Measurements from ENCODE around the gene FTSJ3. TPM values are rescaled to one million over a fixed set of nuclear protein-coding genes. Genes with fewer than 3 reads are reported as not detected.
"Not testable (repeated sequence)": the region's sequence is repeated elsewhere in the genome, so short reads cannot be mapped to it uniquely, and the experiment has no call there.

The FTSJ3 gene
- total RNA-seq, 1 donor from 2014 or later, result 29.9 TPM

DNA sequence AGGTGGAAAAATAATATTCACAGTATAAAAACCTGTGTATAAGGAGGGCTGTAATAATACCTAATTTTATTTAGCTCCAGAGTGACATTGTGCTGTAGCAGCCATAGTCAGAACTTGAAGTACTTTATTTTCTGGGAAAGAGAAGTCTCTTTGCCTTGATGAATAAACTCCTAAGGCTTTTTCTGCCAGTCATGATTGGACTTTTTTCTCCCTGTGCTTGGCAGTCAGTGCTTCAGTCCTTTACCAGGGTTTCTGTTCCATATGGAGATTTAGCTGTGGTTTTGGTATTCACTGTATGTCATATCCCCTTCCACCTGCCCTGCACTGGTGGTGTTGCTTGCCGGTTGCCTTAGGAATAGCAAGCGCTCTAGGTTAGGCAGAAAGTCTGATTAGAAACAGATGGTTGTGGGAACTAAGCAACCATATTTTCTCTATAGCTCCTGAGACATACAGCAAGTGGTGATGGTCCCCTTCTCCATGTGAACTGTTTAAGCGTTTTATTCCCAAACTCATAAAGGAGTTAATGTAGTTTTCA lies 28.8 kb downstream of the FTSJ3 start:
- intact Hi-C loops (cut with DNase I), result no loop called here
- DNase-seq (ENCODE audit: low spot score), result no peak

GRCh38 chr17:63796375-63796774 lies 31.1 kb downstream of the FTSJ3 start:
- DNase-seq (ENCODE audit: low spot score); intact Hi-C loops (cut with DNase I): not testable (repeated sequence)

DNA sequence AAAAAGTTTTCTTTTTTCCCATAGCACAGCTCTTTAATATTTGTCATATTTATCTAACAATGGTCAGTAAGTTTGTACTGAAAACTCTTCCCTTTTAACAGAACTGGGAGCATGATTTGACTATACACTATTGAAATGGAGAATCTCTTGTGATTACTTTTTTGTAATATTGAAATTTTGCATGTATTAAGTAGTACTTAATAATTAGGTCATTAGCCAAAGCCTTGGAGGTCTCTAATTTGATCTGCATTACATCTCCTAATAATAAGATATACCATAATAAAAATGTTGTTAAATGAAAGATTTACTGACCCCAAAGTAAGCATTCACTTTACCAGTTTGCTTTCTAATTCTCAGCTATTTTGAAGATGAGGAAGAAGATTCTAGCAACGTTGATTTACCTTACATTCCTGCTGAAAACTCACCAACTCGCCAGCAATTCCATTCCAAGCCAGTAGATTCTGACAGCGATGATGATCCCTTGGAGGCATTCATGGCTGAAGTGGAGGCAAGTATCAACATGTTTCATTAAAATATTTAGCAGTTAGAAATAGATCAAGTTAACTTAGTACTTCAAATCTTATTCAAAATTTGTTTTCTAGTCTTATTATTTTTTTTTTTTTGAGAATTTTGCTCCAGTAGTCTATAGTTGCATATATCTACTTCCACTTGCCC lies 35.3 kb downstream of the FTSJ3 start:
- intact Hi-C loops (cut with DNase I), result no loop called here
- no peak for DNase-seq (ENCODE audit: low spot score)

DNA sequence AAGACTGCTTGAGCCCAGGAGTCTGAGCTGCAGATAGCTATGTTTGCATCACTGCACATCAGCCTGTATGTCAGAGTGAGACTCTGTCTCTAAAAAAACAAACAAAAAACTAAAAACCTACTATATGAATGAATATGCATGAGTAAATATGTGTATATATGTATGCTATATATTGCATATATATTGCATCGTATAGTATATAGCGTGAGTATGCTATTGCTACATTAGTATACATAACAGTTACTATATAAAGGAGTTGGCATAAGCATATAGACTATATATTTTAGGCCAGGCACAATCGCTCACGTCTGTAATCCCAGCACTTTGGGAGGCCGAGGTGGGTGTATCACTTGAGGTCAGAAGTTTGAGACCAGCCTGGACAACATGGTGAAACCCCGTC lies 37.4 kb downstream of the FTSJ3 start:
- DNase-seq (ENCODE audit: low spot score), result no peak
- intact Hi-C loops (cut with DNase I), result no loop called here

DNA sequence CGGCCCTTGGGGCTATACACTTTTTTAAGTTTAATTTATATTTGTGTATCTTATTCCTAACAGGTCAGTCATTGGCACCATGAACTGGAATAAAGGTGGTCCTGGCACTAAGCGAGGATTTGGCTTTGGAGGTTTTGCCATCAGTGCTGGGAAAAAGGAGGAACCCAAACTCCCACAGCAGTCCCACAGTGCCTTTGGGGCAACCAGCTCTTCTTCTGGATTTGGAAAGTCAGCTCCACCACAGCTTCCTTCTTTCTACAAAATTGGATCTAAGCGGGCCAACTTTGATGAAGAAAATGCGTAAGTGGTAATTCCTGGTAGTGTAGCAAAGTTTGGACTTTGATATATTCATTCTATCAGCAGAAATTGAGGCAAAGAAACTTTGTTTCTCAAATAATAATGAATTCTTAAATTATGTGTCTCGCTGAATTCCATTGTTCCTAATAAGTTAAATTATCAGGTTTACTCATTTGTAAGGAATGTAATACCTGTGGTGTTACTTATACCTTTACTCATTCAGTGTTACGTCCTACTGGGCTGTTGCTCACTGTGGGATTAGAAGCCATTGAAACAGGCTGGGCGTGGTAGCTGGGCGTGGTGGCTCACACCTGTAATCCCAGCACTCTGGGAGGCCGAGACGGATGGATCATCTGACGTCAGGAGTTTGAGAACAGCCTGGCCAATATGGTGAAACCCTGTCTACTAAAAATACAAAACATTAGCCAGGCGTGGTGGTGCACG lies 40.3 kb downstream of the FTSJ3 start:
- DNase-seq (ENCODE audit: low spot score), result no peak
- intact Hi-C loops (cut with DNase I), result no loop called here

GRCh38 chr17:63786117-63786516 lies 41.3 kb downstream of the FTSJ3 start:
- intact Hi-C loops (cut with DNase I), result no loop called here
- DNase-seq (ENCODE audit: low spot score), result no peak

DNA sequence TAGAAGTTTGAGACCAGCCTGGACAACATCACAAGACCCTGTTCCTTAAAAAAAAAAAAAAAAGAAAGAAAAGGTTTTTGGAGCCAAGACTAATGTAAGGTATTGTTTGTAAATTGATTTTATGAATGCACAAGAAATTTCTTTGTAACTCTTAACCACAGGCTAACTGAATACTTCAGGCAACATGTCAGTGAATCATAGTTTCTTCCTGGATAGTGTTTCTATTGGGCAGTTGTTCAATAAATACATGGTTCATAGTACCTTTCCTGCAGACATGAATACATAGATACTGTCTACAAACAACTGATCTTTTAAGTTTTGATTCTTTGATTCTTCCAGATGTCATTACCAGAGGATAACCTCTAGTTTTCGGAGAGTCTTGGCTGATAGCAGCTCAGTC lies 41.9 kb downstream of the FTSJ3 start:
- DNase-seq (ENCODE audit: low spot score), result no peak
- intact Hi-C loops (cut with DNase I), result no loop called here

DNA sequence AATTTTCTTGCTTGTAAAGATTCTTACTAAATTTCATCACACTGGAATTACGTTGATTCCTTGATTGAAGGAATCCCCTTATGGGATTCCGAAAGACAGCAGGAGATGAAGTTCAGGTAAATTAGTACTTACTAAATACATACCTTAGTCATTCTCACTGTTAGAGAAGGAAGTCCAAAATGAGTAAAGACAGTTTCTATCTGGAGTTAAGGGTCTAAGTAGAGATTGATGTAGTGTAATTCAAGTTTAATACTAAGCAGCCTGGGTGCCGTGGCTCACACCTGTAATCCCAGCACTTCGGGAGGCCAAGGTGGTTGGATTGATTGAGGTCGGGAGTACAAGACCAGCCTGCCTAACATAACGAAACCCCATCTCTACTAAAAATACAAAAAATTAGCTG lies 43.9 kb downstream of the FTSJ3 start:
- no peak for DNase-seq (ENCODE audit: low spot score)
- intact Hi-C loops (cut with DNase I), result no loop called here

GRCh38 chr17:63780928-63781327 lies 46.5 kb downstream of the FTSJ3 start:
- no peak for DNase-seq (ENCODE audit: low spot score)

GRCh38 chr17:63780507-63780906 lies 47.0 kb downstream of the FTSJ3 start:
- DNase-seq (ENCODE audit: low spot score), result no peak
- intact Hi-C loops (cut with DNase I), result no loop called here

More at GRCh38 chr17:63780928-63781327, 46.5 kb downstream of the FTSJ3 start:
- intact Hi-C loops (cut with DNase I), result no loop called here

DNA sequence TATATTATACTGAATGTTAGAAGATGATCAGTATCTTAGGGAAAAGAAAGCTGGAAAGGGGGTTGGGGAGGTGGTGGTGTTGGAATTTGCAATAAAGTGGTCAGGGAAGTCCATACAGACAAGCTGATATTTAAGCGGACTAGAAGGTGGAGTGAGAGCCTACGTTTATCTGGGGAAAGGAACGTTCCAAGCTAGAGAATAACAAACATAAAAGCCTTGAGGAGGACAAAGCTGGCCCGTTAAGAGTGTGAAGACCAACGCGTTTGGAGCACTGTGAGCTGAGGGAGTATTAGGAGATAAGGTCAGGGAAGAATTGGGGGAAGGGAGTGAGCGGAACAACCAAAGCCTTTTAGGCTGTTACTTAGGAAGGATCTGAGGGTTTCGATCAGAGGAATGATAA lies 52.0 kb downstream of the FTSJ3 start:
- intact Hi-C loops (cut with DNase I), result loop anchor here (2.0 kb wide), 1 partner anchor 51 kb away; the partner anchor contains the start of genes FTSJ3 and PSMC5
- no peak for DNase-seq (ENCODE audit: low spot score)

DNA sequence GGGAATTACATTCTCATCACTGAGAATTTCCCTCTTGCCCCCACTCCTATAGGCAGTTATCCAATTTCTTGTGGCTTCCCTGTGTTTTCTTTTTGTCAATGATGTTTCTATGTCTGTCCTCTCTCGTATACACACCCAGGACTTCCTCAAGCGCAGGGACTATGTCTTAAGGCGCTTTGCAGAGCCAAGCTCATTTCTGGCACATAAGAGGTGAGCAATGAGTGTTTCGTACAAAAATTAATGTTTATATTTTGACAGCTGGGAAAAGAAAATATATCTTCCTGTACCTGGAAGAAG lies 52.5 kb downstream of the FTSJ3 start:
- intact Hi-C loops (cut with DNase I), result loop anchor here (2.0 to 5.0 kb wide), 2 partner anchors 52 to 153 kb away; partner anchors contain the start of genes FTSJ3, MAP3K3 and PSMC5
- DNase-seq (ENCODE audit: low spot score), result no peak

- peak; percentile 96 for DNase-seq (ENCODE audit: low spot score)
- intact Hi-C loops (cut with DNase I), result loop anchor here (2.0 to 5.0 kb wide), 2 partner anchors 52 to 152 kb away; partner anchors contain the start of genes FTSJ3, MAP3K3 and PSMC5
These were observed 53.1 kb downstream of the FTSJ3 start, which contains the start of gene DDX42 for GRCh38 chr17:63774141-63774968. Gene DDX42 (plus strand): TSS chr17:63774170. CDS start chr17:63787050, 12,880 bp downstream.

- intact Hi-C loops (cut with DNase I), result loop anchor here (1.0 to 5.0 kb wide), 3 partner anchors 32 to 151 kb away; partner anchors contain the start of genes FTSJ3, MAP3K3, PSMC5 and STRADA
- DNase-seq (ENCODE audit: low spot score), result peak; percentile 99
These were observed 54.0 kb downstream of the FTSJ3 start, which contains the start of gene CCDC47 for GRCh38 chr17:63773272-63774140. Gene CCDC47 (minus strand): TSS chr17:63773597. CDS start chr17:63766175, 7,422 bp downstream.

DNA sequence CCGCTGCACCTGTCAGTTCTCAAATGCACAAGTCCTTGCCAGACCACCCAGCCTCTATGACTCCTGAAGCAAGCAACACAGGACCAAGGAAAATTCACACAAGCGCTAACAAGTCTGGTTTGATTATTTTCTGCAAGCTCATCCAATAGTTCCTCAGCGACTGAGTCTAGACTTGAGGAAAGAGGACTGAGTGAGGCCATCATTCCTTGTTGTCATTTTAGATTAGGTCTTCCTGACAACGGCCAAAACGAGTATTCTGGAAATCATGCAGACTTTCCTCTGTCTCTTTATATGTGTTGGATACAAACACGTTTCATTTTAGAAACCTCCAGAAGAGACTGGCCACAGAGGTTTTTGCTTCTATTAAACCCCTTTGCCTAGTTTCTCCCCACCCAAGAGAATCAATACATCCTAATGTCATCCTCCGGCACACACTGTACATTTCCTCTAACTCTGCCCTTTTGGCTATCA lies 54.6 kb downstream of the FTSJ3 start:
- intact Hi-C loops (cut with DNase I), result loop anchor here (1.0 to 5.0 kb wide), 2 partner anchors 32 to 151 kb away; partner anchors contain the start of genes MAP3K3 and STRADA
- DNase-seq (ENCODE audit: low spot score), result no peak
